ENCODE data around the gene KCNIP4.

DNA sequence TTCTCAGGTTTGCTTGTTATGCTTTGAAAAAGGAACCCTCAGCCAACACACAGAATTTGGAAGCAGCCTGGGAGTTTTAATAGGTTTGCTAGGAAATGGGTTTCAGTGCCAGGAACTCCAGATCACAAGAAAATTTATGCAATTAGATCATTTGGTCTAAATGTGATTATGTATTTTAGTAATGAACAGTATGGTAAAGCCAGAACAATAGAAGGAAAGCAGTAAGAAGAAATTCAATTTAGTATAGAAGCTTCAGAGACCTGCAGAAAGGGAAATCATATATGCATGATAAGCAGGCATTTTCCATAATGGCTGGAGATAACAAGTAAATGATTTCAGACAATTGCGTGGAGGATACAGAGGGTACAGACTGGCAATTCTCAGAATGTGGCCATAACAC lies 184.7 kb downstream of the KCNIP4 start:
- TF ChIP-seq, protein P1, sequence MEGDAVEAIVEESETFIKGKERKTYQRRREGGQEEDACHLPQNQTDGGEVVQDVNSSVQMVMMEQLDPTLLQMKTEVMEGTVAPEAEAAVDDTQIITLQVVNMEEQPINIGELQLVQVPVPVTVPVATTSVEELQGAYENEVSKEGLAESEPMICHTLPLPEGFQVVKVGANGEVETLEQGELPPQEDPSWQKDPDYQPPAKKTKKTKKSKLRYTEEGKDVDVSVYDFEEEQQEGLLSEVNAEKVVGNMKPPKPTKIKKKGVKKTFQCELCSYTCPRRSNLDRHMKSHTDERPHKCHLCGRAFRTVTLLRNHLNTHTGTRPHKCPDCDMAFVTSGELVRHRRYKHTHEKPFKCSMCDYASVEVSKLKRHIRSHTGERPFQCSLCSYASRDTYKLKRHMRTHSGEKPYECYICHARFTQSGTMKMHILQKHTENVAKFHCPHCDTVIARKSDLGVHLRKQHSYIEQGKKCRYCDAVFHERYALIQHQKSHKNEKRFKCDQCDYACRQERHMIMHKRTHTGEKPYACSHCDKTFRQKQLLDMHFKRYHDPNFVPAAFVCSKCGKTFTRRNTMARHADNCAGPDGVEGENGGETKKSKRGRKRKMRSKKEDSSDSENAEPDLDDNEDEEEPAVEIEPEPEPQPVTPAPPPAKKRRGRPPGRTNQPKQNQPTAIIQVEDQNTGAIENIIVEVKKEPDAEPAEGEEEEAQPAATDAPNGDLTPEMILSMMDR (IDR thresholded peaks at IDR 0.05), result no peak
- TF ChIP-seq POLR2A (IDR thresholded peaks at IDR 0.05), result no peak

Measured in heart left ventricle (tissue), 13 donors.